A673 (cell line): ENCODE measurements around the gene TXLNG.

ENCODE experiments used
- EZH2 ChIP-seq: fragments of 200-600 bp; sonication (generic); IDR thresholded peaks from 2 replicates; pipeline ENCODE4 v1.6.1; 2017; ENCODE audit warnings: borderline replicate concordance, low read depth, mild to moderate bottlenecking, mixed read lengths, antibody characterized with exemption, low read length; ENCODE audit not compliant: poor library complexity, severe bottlenecking
- TF ChIP-seq, protein P1 (sequence below): fragments of 300-800, 200-600 bp; sonication (generic); conservative IDR thresholded peaks from 2 replicates; pipeline ENCODE4 v1.5.1; 2017; ENCODE audit warnings: low read depth, mild to moderate bottlenecking, antibody characterized with exemption, low read length, moderate library complexity, mixed read lengths

DNA sequence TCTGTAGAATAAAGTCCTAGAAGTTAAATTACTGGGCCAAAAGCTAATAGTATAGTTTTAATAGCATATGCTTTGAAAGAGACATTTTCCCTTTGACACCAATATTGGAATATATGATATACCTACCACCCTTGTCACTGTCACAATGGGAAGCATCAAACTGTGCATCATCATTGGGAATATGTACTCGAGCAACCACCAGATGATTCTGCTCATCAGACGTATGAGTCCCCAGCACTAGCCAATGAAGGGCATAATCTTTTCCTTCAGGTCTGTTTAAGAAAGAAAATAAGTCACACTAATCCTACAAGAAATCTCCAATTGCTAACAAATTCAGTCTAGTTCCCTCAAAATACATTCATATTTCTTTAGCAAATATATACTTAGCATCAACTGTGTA, 76.6 kb downstream of the TXLNG start:
- TF ChIP-seq, protein P1, sequence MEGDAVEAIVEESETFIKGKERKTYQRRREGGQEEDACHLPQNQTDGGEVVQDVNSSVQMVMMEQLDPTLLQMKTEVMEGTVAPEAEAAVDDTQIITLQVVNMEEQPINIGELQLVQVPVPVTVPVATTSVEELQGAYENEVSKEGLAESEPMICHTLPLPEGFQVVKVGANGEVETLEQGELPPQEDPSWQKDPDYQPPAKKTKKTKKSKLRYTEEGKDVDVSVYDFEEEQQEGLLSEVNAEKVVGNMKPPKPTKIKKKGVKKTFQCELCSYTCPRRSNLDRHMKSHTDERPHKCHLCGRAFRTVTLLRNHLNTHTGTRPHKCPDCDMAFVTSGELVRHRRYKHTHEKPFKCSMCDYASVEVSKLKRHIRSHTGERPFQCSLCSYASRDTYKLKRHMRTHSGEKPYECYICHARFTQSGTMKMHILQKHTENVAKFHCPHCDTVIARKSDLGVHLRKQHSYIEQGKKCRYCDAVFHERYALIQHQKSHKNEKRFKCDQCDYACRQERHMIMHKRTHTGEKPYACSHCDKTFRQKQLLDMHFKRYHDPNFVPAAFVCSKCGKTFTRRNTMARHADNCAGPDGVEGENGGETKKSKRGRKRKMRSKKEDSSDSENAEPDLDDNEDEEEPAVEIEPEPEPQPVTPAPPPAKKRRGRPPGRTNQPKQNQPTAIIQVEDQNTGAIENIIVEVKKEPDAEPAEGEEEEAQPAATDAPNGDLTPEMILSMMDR: no peak
- no peak for TF ChIP-seq EZH2
